Measurements from ENCODE around the gene GSTM2. TPM values are rescaled to one million over a fixed set of nuclear protein-coding genes. Genes with fewer than 3 reads are reported as not detected.

Gene GSTM2
- total and polyA plus RNA-seq, 2 donors (not counting 1 experiment from before 2014, with no cell fraction given) = 42.9 to 94.4 TPM

DNA sequence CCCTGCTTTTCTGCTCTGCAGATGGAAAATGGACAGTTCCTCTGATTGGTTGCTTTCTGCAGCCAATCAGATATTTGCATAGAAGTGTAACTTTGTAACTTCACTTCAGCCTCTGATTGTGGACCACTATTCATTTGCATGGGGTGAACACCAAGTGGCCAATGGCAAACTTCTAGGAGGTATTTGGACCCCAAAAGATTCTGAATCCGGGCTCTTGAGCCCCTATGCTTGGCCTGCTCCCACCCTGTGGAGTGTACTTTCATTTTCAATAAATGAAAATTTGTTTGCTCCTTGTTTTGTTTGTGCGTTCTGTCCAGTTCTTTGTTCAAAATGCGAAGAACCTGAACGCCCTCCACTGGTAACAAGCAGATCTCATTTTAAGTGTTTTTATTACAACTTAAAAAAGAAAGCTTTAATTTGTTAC is 18.4 kb upstream of the GSTM2 start:
- ChIA-PET POLR2A (no interaction called here), CTCF (interaction anchor here (0.9 to 5.6 kb wide), 9 partner anchors 10 to 335 kb away, joined by 3 to 90 read pairs (median 11); partner anchors contain the start of genes AHCYL1 and GNAI3)
- no peaks in the 10 kb centered on the region for H3K9me3 Mint-ChIP-seq (ENCODE audit: insufficient read depth)
- ATAC-seq (ENCODE audit: low read depth) = no peak
- peaks cover 3% of the 10 kb centered on the region for H3K4me1 Mint-ChIP-seq
- Histone ChIP-seq H3K9me3 (ENCODE audit: control extremely low read depth in 1 of 3, control insufficient read depth in 2 of 3, insufficient read depth in 1 of 3, low read length in 2 of 3) (no peaks in the 10 kb centered on the region), H3K4me3 (ENCODE audit: control extremely low read depth in 1 of 5, extremely low read depth in 1 of 5, insufficient read depth in 1 of 5, low read depth in 2 of 5, low read length in 4 of 5) (no peak overlapping the region), H2AFZ (ENCODE audit: insufficient read depth, low read depth, low read length, poor library complexity, severe bottlenecking) (no peak overlapping the region), H3K9ac (ENCODE audit: low read length) (no peak overlapping the region), H3K36me3 (replicated peaks in 1 of 2; ENCODE audit: control extremely low read depth in 1 of 2, control insufficient read depth in 1 of 2, extremely low read depth in 1 of 2, insufficient read depth in 2 of 2, low read length in 1 of 2) (no peaks in the 10 kb centered on the region), H3K27me3 (replicated peaks in 1 of 4; ENCODE audit: control extremely low read depth in 1 of 4, control insufficient read depth in 3 of 4, insufficient read depth in 4 of 4, low read length in 3 of 4) (peaks cover 0 to 9% (median 3%) of the 10 kb centered on the region in 4 experiments), H3K27ac (ENCODE audit: low read length in 2 of 2) (no peak overlapping the region), H3K4me2 (replicated peaks; ENCODE audit: low read depth, low read length, poor library complexity, severe bottlenecking) (no peak overlapping the region), H3K79me2 (ENCODE audit: control insufficient read depth, insufficient read depth, low read length) (no peaks in the 10 kb centered on the region), H3K4me1 (ENCODE audit: control insufficient read depth in 2 of 2, insufficient read depth in 2 of 2, low read length in 2 of 2) (no peaks in the 10 kb centered on the region), H4K20me1 (ENCODE audit: control insufficient read depth, insufficient read depth, low read length, poor library complexity, severe bottlenecking) (no peaks in the 10 kb centered on the region)
- H3K27me3 Mint-ChIP-seq = peaks cover 29% of the 10 kb centered on the region
- no peak overlapping the region for H3K4me3 Mint-ChIP-seq
- DNase-seq = no peak
- intact Hi-C loops (cut with micrococcal nuclease) = no loop called here
- no peak overlapping the region for H3K27ac Mint-ChIP-seq
- no CpG with 5 or more reads among the region's 4 CpGs for WGBS (ENCODE audit: insufficient coverage)
- TF ChIP-seq EZH2 (IDR thresholded peaks at IDR 0.05; ENCODE audit: borderline replicate concordance, insufficient read depth, low read depth, low read length, poor library complexity, severe bottlenecking) = no peak
- TF ChIP-seq, protein P1, sequence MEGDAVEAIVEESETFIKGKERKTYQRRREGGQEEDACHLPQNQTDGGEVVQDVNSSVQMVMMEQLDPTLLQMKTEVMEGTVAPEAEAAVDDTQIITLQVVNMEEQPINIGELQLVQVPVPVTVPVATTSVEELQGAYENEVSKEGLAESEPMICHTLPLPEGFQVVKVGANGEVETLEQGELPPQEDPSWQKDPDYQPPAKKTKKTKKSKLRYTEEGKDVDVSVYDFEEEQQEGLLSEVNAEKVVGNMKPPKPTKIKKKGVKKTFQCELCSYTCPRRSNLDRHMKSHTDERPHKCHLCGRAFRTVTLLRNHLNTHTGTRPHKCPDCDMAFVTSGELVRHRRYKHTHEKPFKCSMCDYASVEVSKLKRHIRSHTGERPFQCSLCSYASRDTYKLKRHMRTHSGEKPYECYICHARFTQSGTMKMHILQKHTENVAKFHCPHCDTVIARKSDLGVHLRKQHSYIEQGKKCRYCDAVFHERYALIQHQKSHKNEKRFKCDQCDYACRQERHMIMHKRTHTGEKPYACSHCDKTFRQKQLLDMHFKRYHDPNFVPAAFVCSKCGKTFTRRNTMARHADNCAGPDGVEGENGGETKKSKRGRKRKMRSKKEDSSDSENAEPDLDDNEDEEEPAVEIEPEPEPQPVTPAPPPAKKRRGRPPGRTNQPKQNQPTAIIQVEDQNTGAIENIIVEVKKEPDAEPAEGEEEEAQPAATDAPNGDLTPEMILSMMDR (IDR thresholded peaks at IDR 0.05) = no peak

DNA sequence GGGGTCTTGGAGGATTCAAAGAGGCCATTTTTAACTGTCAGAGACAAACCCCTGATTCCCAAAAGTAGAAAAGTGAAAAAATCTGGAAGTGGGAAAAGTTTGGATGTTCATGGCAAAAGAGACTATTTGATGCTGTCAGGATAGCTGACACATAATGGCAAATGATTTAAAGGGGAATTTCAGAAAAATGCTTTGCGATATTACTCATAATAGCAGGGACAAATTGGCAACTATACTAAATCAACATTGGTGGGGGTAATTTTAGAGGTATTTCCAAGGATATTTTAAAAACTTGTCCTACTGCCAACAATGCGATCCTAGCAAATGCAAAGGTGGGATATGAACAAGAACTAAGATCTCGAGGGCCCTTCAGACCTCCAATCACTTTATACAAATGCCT is 17.2 kb upstream of the GSTM2 start:
- Histone ChIP-seq H3K4me1 (ENCODE audit: control insufficient read depth in 2 of 2, insufficient read depth in 2 of 2, low read length in 2 of 2) (peaks cover 7% of the 10 kb centered on the region in 2 donors), H3K4me2 (replicated peaks; ENCODE audit: low read depth, low read length, poor library complexity, severe bottlenecking) (no peak overlapping the region), H4K20me1 (ENCODE audit: control insufficient read depth, insufficient read depth, low read length, poor library complexity, severe bottlenecking) (no peaks in the 10 kb centered on the region), H3K9me3 (ENCODE audit: control extremely low read depth in 1 of 3, control insufficient read depth in 2 of 3, insufficient read depth in 1 of 3, low read length in 2 of 3) (no peaks in the 10 kb centered on the region), H3K27me3 (replicated peaks in 1 of 4; ENCODE audit: control extremely low read depth in 1 of 4, control insufficient read depth in 3 of 4, insufficient read depth in 4 of 4, low read length in 3 of 4) (peaks cover 0 to 9% (median 3%) of the 10 kb centered on the region in 4 experiments), H3K4me3 (ENCODE audit: control extremely low read depth in 1 of 5, extremely low read depth in 1 of 5, insufficient read depth in 1 of 5, low read depth in 2 of 5, low read length in 4 of 5) (no peak overlapping the region), H3K27ac (ENCODE audit: low read length in 2 of 2) (no peak overlapping the region), H3K36me3 (replicated peaks in 1 of 2; ENCODE audit: control extremely low read depth in 1 of 2, control insufficient read depth in 1 of 2, extremely low read depth in 1 of 2, insufficient read depth in 2 of 2, low read length in 1 of 2) (no peaks in the 10 kb centered on the region), H3K9ac (ENCODE audit: low read length) (no peak overlapping the region), H3K79me2 (ENCODE audit: control insufficient read depth, insufficient read depth, low read length) (no peaks in the 10 kb centered on the region), H2AFZ (ENCODE audit: insufficient read depth, low read depth, low read length, poor library complexity, severe bottlenecking) (no peak overlapping the region)
- DNase-seq (no peak), ATAC-seq (ENCODE audit: low read depth) (no peak)
- Mint-ChIP-seq H3K27ac (no peak overlapping the region), H3K4me1 (peaks cover 11% of the 10 kb centered on the region), H3K4me3 (no peak overlapping the region), H3K27me3 (peaks cover 29% of the 10 kb centered on the region), H3K9me3 (ENCODE audit: insufficient read depth) (no peaks in the 10 kb centered on the region)
- intact Hi-C loops (cut with micrococcal nuclease) = loop anchor here (10.0 kb wide), 1 partner anchor 166 kb away; the partner anchor contains the start of gene ATXN7L2
- POLR2A ChIA-PET = no interaction called here
- CTCF ChIA-PET = interaction anchor here (0.9 to 5.6 kb wide), 6 partner anchors 12 to 334 kb away, joined by 3 to 90 read pairs (median 13); partner anchors contain the start of genes AHCYL1 and GNAI3
- TF ChIP-seq, protein P1 (IDR thresholded peaks at IDR 0.05) = no peak
- no peak for TF ChIP-seq EZH2 (IDR thresholded peaks at IDR 0.05; ENCODE audit: borderline replicate concordance, insufficient read depth, low read depth, low read length, poor library complexity, severe bottlenecking)
- WGBS (ENCODE audit: insufficient coverage) = no CpG with 5 or more reads among the region's 3 CpGs
